HEK293 (cell line): ENCODE data around the gene CD28.

Experiments used
- HOXC10 ChIP-seq: sonication (generic); formaldehyde crosslinking; IDR thresholded peaks from 2 replicates; pipeline ENCODE4 v1.8.1; 2023; ENCODE audit warnings: mild to moderate bottlenecking, missing genetic modification reagents
- MEIS1 ChIP-seq: sonication (generic); formaldehyde crosslinking; IDR thresholded peaks from 2 replicates; pipeline ENCODE4 v1.8.1; 2022; ENCODE audit warnings: missing genetic modification reagents, mild to moderate bottlenecking, borderline replicate concordance
- SETDB1 ChIP-seq: IDR thresholded peaks from one replicate; pipeline ENCODE4 v1.6.1; 2017; ENCODE audit warnings: mild to moderate bottlenecking, low read length, moderate library complexity, mixed read lengths; ENCODE audit not compliant: insufficient read length
- YY1 ChIP-seq: fragments of 450-650 bp; formaldehyde crosslinking; IDR thresholded peaks from 2 replicates; pipeline ENCODE4 v1.5.1; 2018; ENCODE audit warnings: missing biosample characterization, missing genetic modification characterization
- ZEB2 ChIP-seq: fragments of 450-650 bp; formaldehyde crosslinking; IDR thresholded peaks from 2 replicates; pipeline ENCODE4 v1.5.1; 2016; ENCODE audit warnings: missing biosample characterization, missing genetic modification characterization
- ZNF138 ChIP-seq: fragments of 450-650 bp; formaldehyde crosslinking; IDR thresholded peaks from 2 replicates; pipeline ENCODE4 v1.5.1; 2016; ENCODE audit warnings: missing biosample characterization, missing genetic modification characterization, borderline replicate concordance
- ZNF211 ChIP-seq: fragments of 450-650 bp; formaldehyde crosslinking; IDR thresholded peaks from 2 replicates; pipeline ENCODE4 v1.5.1; 2016; ENCODE audit warnings: low read depth, missing biosample characterization, missing genetic modification characterization
- ZNF24 ChIP-seq: fragments of 450-650 bp; formaldehyde crosslinking; IDR thresholded peaks from 2 replicates; pipeline ENCODE4 v1.5.1; 2016; ENCODE audit warnings: missing biosample characterization, missing genetic modification characterization
- ZNF558 ChIP-seq: fragments of 450-650 bp; formaldehyde crosslinking; IDR thresholded peaks from 2 replicates; pipeline ENCODE4 v1.5.1; 2016; ENCODE audit warnings: missing biosample characterization, missing genetic modification characterization
- TF ChIP-seq, protein P1 (sequence below): fragments of 450-650 bp; formaldehyde crosslinking; IDR thresholded peaks from 2 replicates; pipeline ENCODE4 v1.5.1; 2016; ENCODE audit warnings: missing biosample characterization, missing genetic modification characterization
- TF ChIP-seq, protein P2 (sequence below): fragments of 450-650 bp; formaldehyde crosslinking; optimal IDR thresholded peaks from 2 replicates; pipeline ENCODE3; 2016; ENCODE audit warnings: missing biosample characterization, mild to moderate bottlenecking, missing genetic modification characterization
- TF ChIP-seq, protein P3 (sequence below): IDR thresholded peaks from 2 replicates; pipeline ENCODE4 v1.6.1; 2011; ENCODE audit warnings: mild to moderate bottlenecking, low read depth, low read length, borderline replicate concordance
- TF ChIP-seq, protein P4 (sequence below): sonication (generic); formaldehyde crosslinking; IDR thresholded peaks from 2 replicates; pipeline ENCODE4 v1.8.1; 2022; ENCODE audit warnings: mild to moderate bottlenecking, moderate library complexity, missing genetic modification reagents

DNA sequence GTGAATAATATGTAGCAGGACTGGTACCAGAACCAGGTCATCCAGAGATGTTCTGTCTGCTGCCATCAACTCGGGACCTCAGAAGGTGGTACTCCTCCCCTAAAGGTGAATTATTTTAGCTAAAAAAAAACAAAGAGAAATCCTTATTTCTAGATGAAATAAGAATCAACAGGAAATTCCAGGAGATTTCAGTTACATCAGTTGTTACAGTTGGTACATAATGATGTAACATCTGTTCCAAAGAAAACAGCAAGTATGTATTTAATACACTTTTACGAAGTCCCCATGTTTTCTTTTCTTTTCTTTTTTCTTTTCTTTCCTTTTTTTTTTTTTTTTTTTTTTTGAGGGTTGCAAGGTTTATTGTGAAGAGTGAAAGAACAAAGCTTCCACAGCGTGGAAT is 33.6 kb upstream of the CD28 start:
- TF ChIP-seq, protein P1, sequence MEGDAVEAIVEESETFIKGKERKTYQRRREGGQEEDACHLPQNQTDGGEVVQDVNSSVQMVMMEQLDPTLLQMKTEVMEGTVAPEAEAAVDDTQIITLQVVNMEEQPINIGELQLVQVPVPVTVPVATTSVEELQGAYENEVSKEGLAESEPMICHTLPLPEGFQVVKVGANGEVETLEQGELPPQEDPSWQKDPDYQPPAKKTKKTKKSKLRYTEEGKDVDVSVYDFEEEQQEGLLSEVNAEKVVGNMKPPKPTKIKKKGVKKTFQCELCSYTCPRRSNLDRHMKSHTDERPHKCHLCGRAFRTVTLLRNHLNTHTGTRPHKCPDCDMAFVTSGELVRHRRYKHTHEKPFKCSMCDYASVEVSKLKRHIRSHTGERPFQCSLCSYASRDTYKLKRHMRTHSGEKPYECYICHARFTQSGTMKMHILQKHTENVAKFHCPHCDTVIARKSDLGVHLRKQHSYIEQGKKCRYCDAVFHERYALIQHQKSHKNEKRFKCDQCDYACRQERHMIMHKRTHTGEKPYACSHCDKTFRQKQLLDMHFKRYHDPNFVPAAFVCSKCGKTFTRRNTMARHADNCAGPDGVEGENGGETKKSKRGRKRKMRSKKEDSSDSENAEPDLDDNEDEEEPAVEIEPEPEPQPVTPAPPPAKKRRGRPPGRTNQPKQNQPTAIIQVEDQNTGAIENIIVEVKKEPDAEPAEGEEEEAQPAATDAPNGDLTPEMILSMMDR (tag by site-specific recombination): no peak
- TF ChIP-seq MEIS1 (CRISPR knock-in tag) (no peak), ZNF558 (tag by site-specific recombination) (no peak), YY1 (no peak), ZNF211 (tag by site-specific recombination) (no peak), ZNF138 (tag by site-specific recombination) (no peak), SETDB1 (no peak), HOXC10 (no peak), ZNF24 (tag by site-specific recombination) (no peak), ZEB2 (no peak)
- TF ChIP-seq, protein P2, sequence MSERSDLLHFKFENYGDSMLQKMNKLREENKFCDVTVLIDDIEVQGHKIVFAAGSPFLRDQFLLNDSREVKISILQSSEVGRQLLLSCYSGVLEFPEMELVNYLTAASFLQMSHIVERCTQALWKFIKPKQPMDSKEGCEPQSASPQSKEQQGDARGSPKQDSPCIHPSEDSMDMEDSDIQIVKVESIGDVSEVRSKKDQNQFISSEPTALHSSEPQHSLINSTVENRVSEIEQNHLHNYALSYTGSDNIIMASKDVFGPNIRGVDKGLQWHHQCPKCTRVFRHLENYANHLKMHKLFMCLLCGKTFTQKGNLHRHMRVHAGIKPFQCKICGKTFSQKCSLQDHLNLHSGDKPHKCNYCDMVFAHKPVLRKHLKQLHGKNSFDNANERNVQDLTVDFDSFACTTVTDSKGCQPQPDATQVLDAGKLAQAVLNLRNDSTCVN (tag by site-specific recombination): no peak
- TF ChIP-seq, protein P3, sequence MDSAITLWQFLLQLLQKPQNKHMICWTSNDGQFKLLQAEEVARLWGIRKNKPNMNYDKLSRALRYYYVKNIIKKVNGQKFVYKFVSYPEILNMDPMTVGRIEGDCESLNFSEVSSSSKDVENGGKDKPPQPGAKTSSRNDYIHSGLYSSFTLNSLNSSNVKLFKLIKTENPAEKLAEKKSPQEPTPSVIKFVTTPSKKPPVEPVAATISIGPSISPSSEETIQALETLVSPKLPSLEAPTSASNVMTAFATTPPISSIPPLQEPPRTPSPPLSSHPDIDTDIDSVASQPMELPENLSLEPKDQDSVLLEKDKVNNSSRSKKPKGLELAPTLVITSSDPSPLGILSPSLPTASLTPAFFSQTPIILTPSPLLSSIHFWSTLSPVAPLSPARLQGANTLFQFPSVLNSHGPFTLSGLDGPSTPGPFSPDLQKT: no peak
- TF ChIP-seq, protein P4, sequence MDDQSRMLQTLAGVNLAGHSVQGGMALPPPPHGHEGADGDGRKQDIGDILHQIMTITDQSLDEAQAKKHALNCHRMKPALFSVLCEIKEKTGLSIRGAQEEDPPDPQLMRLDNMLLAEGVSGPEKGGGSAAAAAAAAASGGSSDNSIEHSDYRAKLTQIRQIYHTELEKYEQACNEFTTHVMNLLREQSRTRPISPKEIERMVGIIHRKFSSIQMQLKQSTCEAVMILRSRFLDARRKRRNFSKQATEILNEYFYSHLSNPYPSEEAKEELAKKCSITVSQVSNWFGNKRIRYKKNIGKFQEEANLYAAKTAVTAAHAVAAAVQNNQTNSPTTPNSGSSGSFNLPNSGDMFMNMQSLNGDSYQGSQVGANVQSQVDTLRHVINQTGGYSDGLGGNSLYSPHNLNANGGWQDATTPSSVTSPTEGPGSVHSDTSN: no peak
